HepG2 (cell line): ENCODE measurements around the gene CLRN2.

ENCODE experiments used
- CEBPB ChIP-seq: IDR thresholded peaks from 2 replicates; pipeline ENCODE4 v1.6.1; 2011; ENCODE audit warnings: low read depth, low read length, improper control_type of control experiment, borderline replicate concordance
- CTCF ChIP-seq: sonication (generic); formaldehyde crosslinking; IDR thresholded peaks from 2 replicates; pipeline ENCODE4 v1.5.0; 2020; ENCODE audit warnings: mild to moderate bottlenecking, missing genetic modification reagents, moderate library complexity
- FOXK1 ChIP-seq: sonication (generic); formaldehyde crosslinking; IDR thresholded peaks from 2 replicates; pipeline ENCODE4 v1.4.0; 2020; ENCODE audit warnings: low read depth, missing genetic modification reagents, borderline replicate concordance
- JUNB ChIP-seq: sonication (generic); formaldehyde crosslinking; IDR thresholded peaks from 2 replicates; pipeline ENCODE4 v1.8.0; 2022; ENCODE audit warnings: missing genetic modification reagents, mild to moderate bottlenecking, borderline replicate concordance
- KLF13 ChIP-seq: sonication (generic); formaldehyde crosslinking; IDR thresholded peaks from 2 replicates; pipeline ENCODE4 v1.4.0; 2020; ENCODE audit warnings: mild to moderate bottlenecking, missing genetic modification reagents
- KMT2B ChIP-seq: IDR thresholded peaks from 2 replicates; pipeline ENCODE4 v1.6.1; 2016; ENCODE audit warnings: missing genetic modification reagents, missing compliant biosample characterization
- MBD4 ChIP-seq: IDR thresholded peaks from 2 replicates; pipeline ENCODE4 v1.6.1; 2012; ENCODE audit warnings: low read length, inconsistent platforms, borderline replicate concordance
- NKX3-1 ChIP-seq: sonication (generic); formaldehyde crosslinking; IDR thresholded peaks from 2 replicates; pipeline ENCODE4 v1.5.0; 2020; ENCODE audit warnings: missing genetic modification reagents
- POLR2A ChIP-seq, 2 experiments: IDR thresholded peaks; 2 replicates each; pipeline ENCODE4 v1.6.1; 2011; ENCODE audit warnings: low read depth in 2 of 2, low read length in 2 of 2, mild to moderate bottlenecking in 1 of 2, moderate library complexity in 1 of 2; ENCODE audit not compliant: insufficient read depth in 1 of 2
- RBAK ChIP-seq: sonication (generic); formaldehyde crosslinking; IDR thresholded peaks from 2 replicates; pipeline ENCODE4 v1.5.1; 2020; ENCODE audit warnings: mild to moderate bottlenecking, missing genetic modification reagents
- SP2 ChIP-seq: sonication (generic); formaldehyde crosslinking; IDR thresholded peaks from 2 replicates; pipeline ENCODE4 v1.5.1; 2020; ENCODE audit warnings: mild to moderate bottlenecking, missing genetic modification reagents
- TCF12 ChIP-seq, 2 experiments: fragments of 450-650 bp in 1 of 2; sonication (generic) in 1 of 2; formaldehyde crosslinking in 1 of 2; IDR thresholded peaks; 2 replicates each; pipeline versions ENCODE4 v1.6.1 to v1.8.0; 2017 to 2022; ENCODE audit warnings: antibody characterized with exemption in 1 of 2, mild to moderate bottlenecking in 1 of 2, missing genetic modification reagents in 1 of 2, moderate library complexity in 1 of 2
- ZNF280B ChIP-seq: sonication (generic); formaldehyde crosslinking; IDR thresholded peaks from 2 replicates; pipeline ENCODE4 v1.5.0; 2020; ENCODE audit warnings: missing genetic modification reagents, mild to moderate bottlenecking, borderline replicate concordance
- ZNF431 ChIP-seq: sonication (generic); formaldehyde crosslinking; IDR thresholded peaks from 2 replicates; pipeline ENCODE4 v1.9.0; 2022; ENCODE audit warnings: missing genetic modification reagents, low read depth, mild to moderate bottlenecking, borderline replicate concordance

- TF ChIP-seq ZNF431 (CRISPR knock-in tag) (no peak), MBD4 (no peak), CEBPB (no peak), TCF12 (IDR thresholded peaks at IDR 0.05) (no peak), TCF12 (CRISPR knock-in tag; IDR thresholded peaks at IDR 0.05) (no peak), SP2 (CRISPR knock-in tag) (no peak), POLR2A (IDR thresholded peaks at IDR 0.05; ENCODE audit: insufficient read depth in 1 of 2, low read depth in 2 of 2, low read length in 2 of 2) (no peak), JUNB (CRISPR knock-in tag) (no peak), NKX3-1 (CRISPR knock-in tag) (no peak), RBAK (CRISPR knock-in tag) (no peak), CTCF (no peak), KMT2B (no peak), FOXK1 (CRISPR knock-in tag) (no peak), ZNF280B (CRISPR knock-in tag) (no peak), KLF13 (CRISPR knock-in tag) (no peak)
Observed at GRCh38 chr4:17510582-17510981, 4.4 kb upstream of the CLRN2 start.
